NT2/D1 (cell line): ENCODE results near the gene EDIL3.

ENCODE experiments used
- SUZ12 ChIP-seq: IDR thresholded peaks from 2 replicates; pipeline ENCODE4 v1.6.1; 2011; ENCODE audit not compliant: insufficient read length, insufficient read depth; ENCODE audit errors: extremely low read depth
- YY1 ChIP-seq: IDR thresholded peaks from 2 replicates; pipeline ENCODE4 v1.6.1; 2011; ENCODE audit not compliant: insufficient read length, insufficient read depth
- ZNF274 ChIP-seq: IDR thresholded peaks from 2 replicates; pipeline ENCODE4 v1.6.1; 2011; ENCODE audit warnings: mild to moderate bottlenecking, low read depth, low read length

DNA sequence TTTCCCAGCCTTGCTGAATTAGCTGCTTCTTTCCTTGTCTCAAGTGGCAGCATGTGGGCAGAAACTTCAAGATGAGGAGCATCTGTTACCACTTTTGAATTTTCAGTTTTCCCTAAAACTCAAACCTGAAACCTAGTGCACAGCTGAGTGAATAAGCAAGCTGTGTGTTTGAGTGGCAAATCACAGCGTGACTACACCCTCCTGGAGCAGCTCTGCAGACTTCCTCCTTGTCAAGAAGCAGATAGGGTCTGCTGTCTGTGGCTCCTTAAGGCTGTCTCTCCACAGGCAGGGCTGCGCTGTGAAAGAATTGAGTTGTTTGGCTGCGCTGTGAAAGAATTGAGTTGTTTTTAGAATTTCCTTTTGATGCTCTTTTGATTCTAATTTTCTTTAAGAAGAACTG, 484.4 kb downstream of the EDIL3 start:
- TF ChIP-seq YY1 (no peak), ZNF274 (no peak), SUZ12 (no peak)
